HepG2 (cell line): ENCODE measurements around the gene NCOA6. TPM values are rescaled to one million over a fixed set of nuclear protein-coding genes. Genes with fewer than 3 reads are reported as not detected.

Experiments
- ATAC-seq: fragments of 200-7000 bp; cut with Tn5 transposase; 3 replicates; pipeline ENCODE4 v1.9.1; 2020; ENCODE audit warnings: mild to moderate bottlenecking, moderate library complexity
- BruUV-seq: library from RNA; stranded (reverse); fragments of 400-500 nt; replicated peaks from 2 replicates; lab custom pipeline; 2021; lab: Mats Ljungman, UMichigan
- CTCF ChIA-PET: fragments of 300-600 bp; formaldehyde crosslinking; extraction: SDS; loops from one replicate; lab custom pipeline; 2021; ENCODE audit warnings: low total read pairs, inconsistent platforms, low intra/inter-chr PET ratio; lab: Yijun Ruan, JAX
- POLR2A ChIA-PET: fragments of 350-600 bp; sonication (Branson Sonifier 250); formaldehyde crosslinking; loops from one replicate; lab custom pipeline; 2020; ENCODE audit warnings: antibody characterized with exemption, inconsistent platforms; lab: Yijun Ruan, JAX
- DNase-seq: peaks from one replicate; pipeline ENCODE4 v3.0.0-alpha.2; 2015; ENCODE audit warnings: low spot score
- FAIRE-seq: peaks from 3 replicates; lab custom pipeline; 2011; peaks lifted over from hg19 to GRCh38; lab: Jason Lieb, UNC
- H2AFZ ChIP-seq: one replicate; pipeline ENCODE4 v1.6.1; 2011; ENCODE audit warnings: low read length, inconsistent platforms
- H3K27ac ChIP-seq: fragments of 300-600 bp; 3 replicates; pipeline ENCODE4 v1.8.0; 2011; ENCODE audit warnings: mixed run types, mild to moderate bottlenecking, mixed read lengths, low read length, inconsistent platforms; ENCODE audit not compliant: insufficient read depth; ENCODE audit errors: extremely low read length
- H3K27me3 ChIP-seq, 2 experiments: fragments of 200-600 bp in 1 of 2; 2 replicates in 1 of 2; 3 replicates in 1 of 2; pipeline versions ENCODE4 v1.6.0 to v1.8.0; 2011; ENCODE audit warnings: low read length in 2 of 2, mild to moderate bottlenecking in 2 of 2, moderate library complexity in 2 of 2, inconsistent platforms in 1 of 2; ENCODE audit not compliant: insufficient read depth in 2 of 2, control insufficient read depth in 1 of 2
- H3K36me3 ChIP-seq, 2 experiments: fragments of 200-600 bp in 1 of 2; replicated peaks in 1 of 2; 2 replicates in 1 of 2; 3 replicates in 1 of 2; pipeline versions ENCODE4 v1.5.1 to v1.8.0; 2011; ENCODE audit warnings: low read length in 2 of 2, inconsistent platforms in 1 of 2; ENCODE audit not compliant: insufficient read depth in 2 of 2, control insufficient read depth in 1 of 2
- H3K4me1 ChIP-seq: 2 replicates; pipeline ENCODE4 v1.5.1; 2012; ENCODE audit warnings: low read length, inconsistent platforms; ENCODE audit not compliant: insufficient read depth
- H3K4me2 ChIP-seq: 2 replicates; pipeline ENCODE4 v1.6.0; 2011; ENCODE audit warnings: low read depth, low read length, inconsistent platforms
- H3K4me3 ChIP-seq, 3 experiments: fragments of 200-600 bp in 1 of 3; sonication (generic), shearing (Covaris generic) in 1 of 3; replicated peaks in 1 of 3; 2 replicates each; pipeline ENCODE4 v1.5.1; 2011 to 2016; ENCODE audit warnings: low read length in 3 of 3, inconsistent platforms in 2 of 3, low read depth in 2 of 3, mild to moderate bottlenecking in 2 of 3, control low read depth in 1 of 3, mixed read lengths in 1 of 3; ENCODE audit not compliant: insufficient read depth in 1 of 3
- H3K79me2 ChIP-seq: one replicate; pipeline ENCODE4 v1.6.1; 2011; ENCODE audit warnings: low read length, inconsistent platforms; ENCODE audit not compliant: insufficient read depth
- H3K9ac ChIP-seq: 2 replicates; pipeline ENCODE4 v1.6.0; 2011; ENCODE audit warnings: mild to moderate bottlenecking, low read depth, low read length, inconsistent platforms; ENCODE audit not compliant: insufficient read depth
- H3K9me3 ChIP-seq: 2 replicates; pipeline ENCODE4 v1.5.1; 2012; ENCODE audit warnings: mild to moderate bottlenecking, low read length
- H4K20me1 ChIP-seq: 2 replicates; pipeline ENCODE4 v1.6.0; 2011; ENCODE audit warnings: inconsistent platforms, mild to moderate bottlenecking, low read length, moderate library complexity; ENCODE audit not compliant: insufficient read depth
- ATM ChIP-seq: fragments of 450-650 bp; IDR thresholded peaks from 2 replicates; pipeline ENCODE4 v1.7.1; 2017; ENCODE audit warnings: mild to moderate bottlenecking, borderline replicate concordance
- ETS1 ChIP-seq: sonication (generic); formaldehyde crosslinking; IDR thresholded peaks from 2 replicates; pipeline ENCODE4 v1.4.0; 2020; ENCODE audit warnings: missing genetic modification reagents
- FLYWCH1 ChIP-seq: sonication (generic); formaldehyde crosslinking; IDR thresholded peaks from 2 replicates; pipeline ENCODE4 v1.8.1; 2023; ENCODE audit warnings: mild to moderate bottlenecking, missing genetic modification reagents
- FOSL2 ChIP-seq: sonication (generic); formaldehyde crosslinking; IDR thresholded peaks from 2 replicates; pipeline ENCODE4 v1.4.0; 2020; ENCODE audit warnings: missing genetic modification reagents
- FOXA3 ChIP-seq: IDR thresholded peaks from 2 replicates; pipeline ENCODE4 v1.6.1; 2016; ENCODE audit warnings: missing genetic modification reagents, missing compliant biosample characterization
- GATA4 ChIP-seq: sonication (generic); IDR thresholded peaks from 2 replicates; pipeline ENCODE4 v1.6.1; 2016; ENCODE audit warnings: antibody characterized with exemption, low read depth, borderline replicate concordance
- HHEX ChIP-seq: IDR thresholded peaks from 2 replicates; pipeline ENCODE4 v1.6.1; 2016; ENCODE audit warnings: control low read depth
- IRX3 ChIP-seq: sonication (generic); formaldehyde crosslinking; IDR thresholded peaks from 2 replicates; pipeline ENCODE4 v1.8.1; 2023; ENCODE audit warnings: mild to moderate bottlenecking, low read depth, missing genetic modification reagents, borderline replicate concordance
- JUND ChIP-seq: sonication (generic); formaldehyde crosslinking; IDR thresholded peaks from 2 replicates; pipeline ENCODE4 v1.8.0; 2022; ENCODE audit warnings: mild to moderate bottlenecking, missing genetic modification reagents
- KAT7 ChIP-seq: IDR thresholded peaks from 2 replicates; pipeline ENCODE4 v1.6.1; 2018; ENCODE audit warnings: borderline replicate concordance, missing compliant biosample characterization
- MBNL3 ChIP-seq: fragments of 250-450 bp; sonication (Bioruptor Pico); conservative IDR thresholded peaks from 2 replicates; pipeline ENCODE4 v1.8.0; 2022; ENCODE audit warnings: mild to moderate bottlenecking, inconsistent platforms
- MTA3 ChIP-seq: sonication (generic); formaldehyde crosslinking; IDR thresholded peaks from 2 replicates; pipeline ENCODE4 v1.4.0; 2020; ENCODE audit warnings: missing genetic modification reagents
- NCOA1 ChIP-seq: sonication (generic); formaldehyde crosslinking; IDR thresholded peaks from 2 replicates; pipeline ENCODE4 v1.9.0; 2021; ENCODE audit warnings: missing genetic modification reagents
- NPAS2 ChIP-seq: sonication (generic); formaldehyde crosslinking; IDR thresholded peaks from 2 replicates; pipeline ENCODE4 v1.8.0; 2022; ENCODE audit warnings: mild to moderate bottlenecking, missing genetic modification reagents, borderline replicate concordance
- PLRG1 ChIP-seq: fragments of 450-650 bp; conservative IDR thresholded peaks from 2 replicates; pipeline ENCODE4 v1.6.1; 2016
- PTBP1 ChIP-seq: fragments of 200-400 bp; formaldehyde crosslinking; IDR thresholded peaks from 2 replicates; pipeline ENCODE4 v1.6.1; 2018; ENCODE audit warnings: low read length, low read depth; ENCODE audit not compliant: poor library complexity, severe bottlenecking
- SAFB2 ChIP-seq: sonication (generic); formaldehyde crosslinking; IDR thresholded peaks from 2 replicates; pipeline ENCODE4 v1.5.1; 2020; ENCODE audit warnings: missing genetic modification reagents, low read depth, mild to moderate bottlenecking, borderline replicate concordance
- TOPORS ChIP-seq: sonication (generic); formaldehyde crosslinking; IDR thresholded peaks from 2 replicates; pipeline ENCODE4 v1.8.0; 2023; ENCODE audit warnings: mild to moderate bottlenecking, missing genetic modification reagents
- ZBTB20 ChIP-seq: sonication (generic); formaldehyde crosslinking; IDR thresholded peaks from 2 replicates; pipeline ENCODE4 v1.8.1; 2023; ENCODE audit warnings: missing genetic modification reagents, low read depth, mild to moderate bottlenecking, borderline replicate concordance
- ZNF12 ChIP-seq: sonication (generic); formaldehyde crosslinking; IDR thresholded peaks from 2 replicates; pipeline ENCODE4 v1.5.0; 2020; ENCODE audit warnings: missing genetic modification reagents
- ZNF709 ChIP-seq: sonication (generic); formaldehyde crosslinking; IDR thresholded peaks from 2 replicates; pipeline ENCODE4 v1.5.0; 2020; ENCODE audit warnings: mild to moderate bottlenecking, missing genetic modification reagents
- WGBS: methylation state at CpG from one replicate; pipeline ENCODE4 v1.1.6; 2017; ENCODE audit warnings: low lambda C conversion rate; 5-methylcytosine and 5-hydroxymethylcytosine counted together
- in situ Hi-C: cut with HindIII; loops from 2 replicates; pipeline ENCODE4 v1.10.0; 2017; ENCODE audit warnings: low pct_unique_long_range_greater_than_20kb; ENCODE audit not compliant: extremely low pct_ligation_motif_present
- intact Hi-C: fragments of 100-400 bp; cut with micrococcal nuclease; formaldehyde crosslinking; loops from one replicate; pipeline ENCODE4 v1.10.0; 2022; ENCODE audit not compliant: unreplicated experiment
- polyA plus RNA-seq, 8 experiments: library from polyadenylated mRNA; depleted of rRNA in 3 of 8; stranded (reverse) in 7 of 8; unstranded in 1 of 8; fragments of >200 nt; fragmentation: Illumina TruSeq in 4 of 8; extraction: Trizol in 4 of 8; gene quantifications; 2 replicates each; pipeline versions ENCODE4 v1.2.1 to v1.2.3, GENCODE V29; 2011 to 2016; ENCODE audit warnings: low read depth in 4 of 8, missing spikeins in 1 of 8, mixed read lengths in 1 of 8; ENCODE audit not compliant: insufficient read depth in 1 of 8
- total RNA-seq, 5 experiments: library from RNA; depleted of rRNA; stranded (reverse); fragments of >200 nt; fragmentation: Illumina TruSeq; extraction: Trizol; gene quantifications; 2 replicates each; pipeline ENCODE4 v1.2.3, GENCODE V29; 2016; ENCODE audit warnings: low read depth in 1 of 5
- TF ChIP-seq, protein P1 (sequence below): sonication (generic); formaldehyde crosslinking; conservative IDR thresholded peaks from 2 replicates; pipeline ENCODE4 v1.4.0; 2020; ENCODE audit warnings: missing genetic modification reagents

The NCOA6 gene
- total and polyA plus RNA-seq, 2 of the 13 experiments (the other 11 are each of a cell fraction or from before 2014, with no cell fraction given): 11.2 to 29.3 TPM

- TF ChIP-seq, protein P1, sequence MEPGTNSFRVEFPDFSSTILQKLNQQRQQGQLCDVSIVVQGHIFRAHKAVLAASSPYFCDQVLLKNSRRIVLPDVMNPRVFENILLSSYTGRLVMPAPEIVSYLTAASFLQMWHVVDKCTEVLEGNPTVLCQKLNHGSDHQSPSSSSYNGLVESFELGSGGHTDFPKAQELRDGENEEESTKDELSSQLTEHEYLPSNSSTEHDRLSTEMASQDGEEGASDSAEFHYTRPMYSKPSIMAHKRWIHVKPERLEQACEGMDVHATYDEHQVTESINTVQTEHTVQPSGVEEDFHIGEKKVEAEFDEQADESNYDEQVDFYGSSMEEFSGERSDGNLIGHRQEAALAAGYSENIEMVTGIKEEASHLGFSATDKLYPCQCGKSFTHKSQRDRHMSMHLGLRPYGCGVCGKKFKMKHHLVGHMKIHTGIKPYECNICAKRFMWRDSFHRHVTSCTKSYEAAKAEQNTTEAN (CRISPR knock-in tag): no peak
- TF ChIP-seq ZNF709: no peak
- TF ChIP-seq, all 625 proteins: peak for 0
Observed at GRCh38 chr20:34794006-34794585, 31.4 kb downstream of the NCOA6 start (continued).

GRCh38 chr20:34792687-34793363 lies 32.6 kb downstream of the NCOA6 start:
- H4K20me1 ChIP-seq: 0 out of 2 replicates have a peak, but pooled peaks cover 4% of the 10 kb centered on the region
- no peak overlapping the region for H3K4me3 ChIP-seq
- no peak overlapping the region for H3K9ac ChIP-seq
- intact Hi-C loops (no loop called here), in situ Hi-C loops (no loop called here)
- POLR2A ChIA-PET: no interaction called here
- no peak for DNase-seq
- no peak overlapping the region for H2AFZ ChIP-seq
- no peak overlapping the region for H3K4me2 ChIP-seq
- no peak for ATAC-seq
- no peak overlapping the region for H3K27ac ChIP-seq
- no peaks in the 10 kb centered on the region for H3K27me3 ChIP-seq
- BruUV-seq: no TSS peak
- 95% methylated on average over 4 of the region's 4 CpGs for WGBS
- peaks cover 42% of the 10 kb centered on the region for H3K79me2 ChIP-seq
- FAIRE-seq: no peak
- H3K4me1 ChIP-seq: no peaks in the 10 kb centered on the region
- H3K36me3 ChIP-seq: peaks cover 19 to 30% of the 10 kb centered on the region in 2 experiments
- CTCF ChIA-PET: no interaction called here
- no peaks in the 10 kb centered on the region for H3K9me3 ChIP-seq
- no peak for TF ChIP-seq SAFB2 (CRISPR knock-in tag)
- TF ChIP-seq IRX3 (CRISPR knock-in tag): no peak
- no peak for TF ChIP-seq GATA4
- TF ChIP-seq MTA3 (CRISPR knock-in tag): no peak
- no peak for TF ChIP-seq ZBTB20 (CRISPR knock-in tag)
- TF ChIP-seq PLRG1: no peak
- TF ChIP-seq NPAS2: no peak
- no peak for TF ChIP-seq NCOA1 (CRISPR knock-in tag)
- no peak for TF ChIP-seq FOXA3
- TF ChIP-seq ZNF12 (CRISPR knock-in tag): no peak
- TF ChIP-seq FOSL2 (CRISPR knock-in tag): no peak
- no peak for TF ChIP-seq FLYWCH1 (CRISPR knock-in tag)
- TF ChIP-seq MBNL3 (CRISPR knock-in tag): no peak
- no peak for TF ChIP-seq PTBP1
- TF ChIP-seq TOPORS (CRISPR knock-in tag): no peak
- no peak for TF ChIP-seq ATM
- TF ChIP-seq KAT7 (CRISPR knock-in tag): no peak
- no peak for TF ChIP-seq JUND (CRISPR knock-in tag)
- TF ChIP-seq ETS1 (CRISPR knock-in tag): no peak
- no peak for TF ChIP-seq HHEX (CRISPR knock-in tag)
